Keratinocyte (primary cell): Measurements from ENCODE around the gene ZBTB24.

Experiments used
- EZH2 ChIP-seq: IDR thresholded peaks from one replicate; pipeline ENCODE4 v1.6.1; 2012; ENCODE audit warnings: inconsistent platforms, mild to moderate bottlenecking, low read length, moderate library complexity
- TF ChIP-seq, protein P1 (sequence below), 3 experiments: IDR thresholded peaks in 1 of 3; conservative IDR thresholded peaks in 1 of 3; optimal IDR thresholded peaks in 1 of 3; 2 replicates in 2 of 3; 3 replicates in 1 of 3; pipeline versions ENCODE3 to v1.5.1; 2011; ENCODE audit warnings: low read length in 3 of 3, mild to moderate bottlenecking in 3 of 3, moderate library complexity in 2 of 3, control low read depth in 1 of 3, inconsistent platforms in 1 of 3; ENCODE audit not compliant: insufficient read depth in 2 of 3; ENCODE audit errors: extremely low read depth in 1 of 3

DNA sequence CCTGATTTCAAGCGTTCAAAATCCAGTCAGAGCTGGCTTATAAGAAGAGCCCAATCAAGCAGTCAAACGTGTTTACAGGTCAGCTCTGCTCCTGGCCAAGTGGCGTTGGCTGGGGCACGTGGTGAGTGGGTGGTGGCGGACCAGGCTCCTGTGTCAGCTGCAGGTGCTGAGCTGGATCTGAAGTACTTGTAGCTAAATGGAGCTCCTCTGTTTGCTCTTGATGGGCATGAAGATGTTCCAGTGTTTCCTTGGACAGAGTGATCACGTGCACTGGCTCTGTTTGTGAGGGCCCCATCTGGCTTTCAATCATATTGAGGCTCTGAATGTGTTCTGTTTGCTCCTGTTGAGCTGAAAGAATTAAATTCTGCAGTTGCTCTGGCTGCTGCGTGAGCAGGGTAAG lies 17.2 kb downstream of the ZBTB24 start:
- TF ChIP-seq, protein P1, sequence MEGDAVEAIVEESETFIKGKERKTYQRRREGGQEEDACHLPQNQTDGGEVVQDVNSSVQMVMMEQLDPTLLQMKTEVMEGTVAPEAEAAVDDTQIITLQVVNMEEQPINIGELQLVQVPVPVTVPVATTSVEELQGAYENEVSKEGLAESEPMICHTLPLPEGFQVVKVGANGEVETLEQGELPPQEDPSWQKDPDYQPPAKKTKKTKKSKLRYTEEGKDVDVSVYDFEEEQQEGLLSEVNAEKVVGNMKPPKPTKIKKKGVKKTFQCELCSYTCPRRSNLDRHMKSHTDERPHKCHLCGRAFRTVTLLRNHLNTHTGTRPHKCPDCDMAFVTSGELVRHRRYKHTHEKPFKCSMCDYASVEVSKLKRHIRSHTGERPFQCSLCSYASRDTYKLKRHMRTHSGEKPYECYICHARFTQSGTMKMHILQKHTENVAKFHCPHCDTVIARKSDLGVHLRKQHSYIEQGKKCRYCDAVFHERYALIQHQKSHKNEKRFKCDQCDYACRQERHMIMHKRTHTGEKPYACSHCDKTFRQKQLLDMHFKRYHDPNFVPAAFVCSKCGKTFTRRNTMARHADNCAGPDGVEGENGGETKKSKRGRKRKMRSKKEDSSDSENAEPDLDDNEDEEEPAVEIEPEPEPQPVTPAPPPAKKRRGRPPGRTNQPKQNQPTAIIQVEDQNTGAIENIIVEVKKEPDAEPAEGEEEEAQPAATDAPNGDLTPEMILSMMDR (optimal IDR thresholded peaks at IDR 0.05 in 1 of 3, IDR thresholded peaks at IDR 0.05 in 1 of 3, conservative IDR thresholded peaks at IDR 0.05 in 1 of 3; ENCODE audit: extremely low read depth in 1 of 3, insufficient read depth in 2 of 3, low read length in 3 of 3) = no peak
- TF ChIP-seq EZH2 = no peak
